ENCODE data around the gene CYB5R4. TPM values are rescaled to one million over a fixed set of nuclear protein-coding genes. Genes with fewer than 3 reads are reported as not detected.

CYB5R4 gene
- total and polyA plus RNA-seq, 2 of the 8 experiments (the other 6 are each of a cell fraction or from before 2014, with no cell fraction given) = 2.8 to 14.6 TPM

GRCh38 chr6:83854001-83854501 lies 5.4 kb upstream of the CYB5R4 start (continued):
- TF ChIP-seq EP300 (IDR thresholded peaks at IDR 0.05; ENCODE audit: borderline replicate concordance in 1 of 2, low read depth in 2 of 2, low read length in 2 of 2) = no peak
